GM18520 (cell line): ENCODE data around the gene L3MBTL4.

Experiments
- ATAC-seq: cut with Tn5 transposase; IDR thresholded peaks from one replicate; pipeline ENCODE4 v1.9.1; 2021; ENCODE audit not compliant: unreplicated experiment

L3MBTL4 gene

DNA sequence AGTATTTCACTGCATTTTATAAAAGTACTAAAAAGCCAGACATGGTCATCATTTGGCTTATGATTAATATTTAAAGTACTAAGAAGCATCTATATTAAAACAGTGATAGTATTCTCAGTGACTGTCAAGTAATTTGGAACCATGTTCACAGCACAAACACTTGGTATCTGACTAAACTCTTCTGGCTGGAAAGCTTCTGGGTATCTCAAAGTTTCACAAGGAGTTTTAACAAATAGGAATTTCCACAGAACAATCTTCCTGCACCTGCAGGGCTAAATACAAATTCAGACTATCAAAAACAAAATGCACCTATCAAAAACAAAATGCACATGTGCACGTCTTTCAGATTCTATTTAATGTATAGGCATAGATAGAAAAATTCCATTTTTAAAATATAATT is 158.8 kb downstream of the L3MBTL4 start:
- ATAC-seq: no peak

GRCh38 chr18:6255116-6255705 is 159.5 kb downstream of the L3MBTL4 start:
- no peak for ATAC-seq

- ATAC-seq: no peak
Observed at GRCh38 chr18:6254456-6254855, 160.3 kb downstream of the L3MBTL4 start.

- no peak for ATAC-seq
Observed at GRCh38 chr18:6251084-6251483, 163.6 kb downstream of the L3MBTL4 start.

DNA sequence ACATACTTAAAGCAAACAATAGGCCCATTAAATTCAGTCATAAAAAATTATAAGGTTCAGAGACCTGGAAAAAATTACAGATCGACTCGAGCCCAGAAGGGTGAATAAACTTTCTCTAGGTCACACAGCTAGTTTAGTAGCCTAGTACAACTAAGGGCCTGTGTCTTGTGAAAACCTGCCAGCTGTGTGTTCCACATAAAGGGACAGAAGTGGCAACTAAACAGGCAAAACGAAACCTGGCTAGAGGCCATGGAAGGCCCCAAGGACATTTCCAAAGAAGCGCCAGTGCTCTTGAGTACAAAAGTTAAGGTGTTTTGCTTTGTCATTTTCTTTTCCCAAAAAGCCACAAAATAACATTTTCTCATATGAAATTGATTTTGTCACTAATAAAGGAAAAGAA is 164.9 kb downstream of the L3MBTL4 start:
- no peak for ATAC-seq

- ATAC-seq: peak; percentile 81
Observed at GRCh38 chr18:6249170-6249569, 165.5 kb downstream of the L3MBTL4 start.

DNA sequence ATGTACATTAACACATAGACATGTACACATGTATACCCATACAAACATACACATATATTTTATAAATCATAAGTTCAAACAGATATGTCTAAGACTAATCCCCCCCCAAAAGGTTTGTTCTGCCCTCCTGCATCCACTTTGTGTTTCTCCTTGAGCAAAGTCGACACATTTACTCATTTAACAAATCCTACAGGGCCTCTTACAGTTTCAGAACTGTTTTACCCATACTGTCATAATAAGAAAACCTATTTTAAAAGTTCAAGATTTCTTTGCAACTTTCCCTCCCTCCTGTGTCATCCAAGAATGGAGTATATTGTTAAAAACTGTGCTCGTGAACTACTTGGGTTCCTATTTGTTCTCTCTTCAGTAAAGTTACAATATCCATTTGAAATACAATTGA is 166.7 kb downstream of the L3MBTL4 start:
- no peak for ATAC-seq

DNA sequence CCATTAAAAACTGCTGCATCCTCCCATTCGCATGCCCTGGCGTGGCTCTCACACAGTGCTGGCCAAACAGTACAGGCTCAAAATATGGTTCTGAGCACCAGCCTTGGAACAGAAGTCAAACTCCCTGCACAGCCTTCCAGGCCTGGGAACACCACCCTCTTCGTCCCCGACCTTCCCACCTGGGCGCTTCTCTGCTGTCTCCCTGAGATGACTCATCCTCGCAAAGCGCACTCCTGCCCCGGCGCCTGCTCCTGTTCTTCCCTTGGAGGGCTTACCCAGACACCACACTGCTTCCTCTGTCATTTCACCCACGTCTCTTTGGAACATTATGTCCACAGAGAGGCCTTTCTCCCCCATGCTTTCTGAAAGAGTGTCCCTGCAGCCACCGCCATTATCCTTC is 172.7 kb downstream of the L3MBTL4 start:
- no peak for ATAC-seq

- no peak for ATAC-seq
Observed at GRCh38 chr18:6239716-6240115, 175.0 kb downstream of the L3MBTL4 start.

DNA sequence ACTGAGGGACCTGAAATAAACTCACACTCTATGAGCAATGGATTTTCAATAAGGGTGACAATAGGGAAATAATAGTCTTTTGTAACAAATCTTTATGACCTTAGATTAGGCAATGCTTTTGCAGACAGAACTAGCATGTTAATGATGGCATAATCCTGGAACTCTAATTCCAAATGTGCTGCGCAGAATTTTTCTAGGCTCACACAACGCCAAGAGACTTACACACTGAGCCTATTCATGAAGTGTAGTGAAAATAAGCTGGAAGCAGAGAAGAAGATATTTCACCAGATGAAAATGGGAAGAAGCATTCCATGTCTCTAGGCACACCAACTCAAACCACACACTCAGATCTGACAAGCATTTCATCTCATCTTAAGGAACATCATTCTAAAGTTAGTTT is 178.5 kb downstream of the L3MBTL4 start:
- no peak for ATAC-seq

DNA sequence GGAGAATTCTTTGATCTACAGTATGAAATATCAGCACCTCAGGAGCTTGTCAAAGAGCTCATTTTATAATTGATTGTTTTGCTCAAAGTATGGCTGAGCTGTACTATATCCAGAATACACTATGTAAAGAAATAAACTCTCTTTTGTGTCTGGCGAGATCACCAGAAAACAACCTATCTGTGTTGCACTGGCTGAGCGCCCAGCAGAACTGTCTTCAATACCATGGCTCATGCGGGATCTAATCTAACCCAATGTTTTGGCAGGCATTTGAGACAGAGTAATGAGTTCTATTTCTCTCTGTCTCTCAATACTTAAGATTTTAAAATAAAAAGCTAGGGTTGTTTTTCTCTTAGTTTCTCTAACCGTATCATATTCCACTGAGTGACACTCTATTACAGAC is 192.4 kb downstream of the L3MBTL4 start:
- ATAC-seq: no peak

DNA sequence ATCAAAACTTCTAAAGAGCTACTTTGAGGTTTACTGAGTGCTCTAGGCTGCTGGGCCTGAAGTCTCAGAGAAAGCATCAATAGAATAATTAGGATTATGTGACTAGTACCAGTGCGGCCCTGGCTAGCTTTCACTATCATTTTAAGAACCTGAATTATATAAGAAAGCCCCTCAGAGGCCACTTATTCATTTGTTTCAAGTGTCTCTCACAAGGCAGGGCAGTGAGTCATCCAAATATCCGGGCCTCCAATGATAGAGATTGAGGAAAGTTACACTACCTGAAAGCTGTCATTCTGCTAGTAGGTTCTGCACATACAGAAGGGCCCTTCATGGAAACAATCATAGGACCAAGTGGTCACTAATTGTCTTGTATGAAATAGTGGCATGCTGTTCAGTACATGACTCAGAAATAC is 193.1 kb downstream of the L3MBTL4 start:
- peak; percentile 53 for ATAC-seq

DNA sequence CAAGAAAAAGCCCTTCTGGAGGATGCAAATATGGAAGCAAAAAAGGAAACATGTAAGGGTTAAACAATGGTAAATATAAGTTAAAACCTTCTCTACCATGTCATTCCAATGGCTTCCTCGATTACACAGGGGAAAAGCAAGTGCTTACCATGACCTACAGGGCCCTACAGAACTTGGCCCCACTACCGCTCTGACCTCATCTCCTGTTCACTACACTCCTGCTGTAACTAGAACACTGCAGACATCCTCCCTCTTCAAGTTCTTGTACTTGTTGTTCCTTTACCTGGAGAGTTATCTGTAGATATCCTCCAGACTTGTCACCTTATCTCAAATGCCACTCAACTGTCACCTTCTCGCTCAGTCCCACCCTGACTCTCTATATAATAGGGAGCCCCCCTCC is 194.6 kb downstream of the L3MBTL4 start:
- no peak for ATAC-seq

GRCh38 chr18:6219116-6219717 is 195.5 kb downstream of the L3MBTL4 start:
- no peak for ATAC-seq

GRCh38 chr18:6215888-6216287 is 198.8 kb downstream of the L3MBTL4 start:
- ATAC-seq: no peak

- ATAC-seq: no peak
Observed at GRCh38 chr18:6211174-6211504, 203.6 kb downstream of the L3MBTL4 start.

DNA sequence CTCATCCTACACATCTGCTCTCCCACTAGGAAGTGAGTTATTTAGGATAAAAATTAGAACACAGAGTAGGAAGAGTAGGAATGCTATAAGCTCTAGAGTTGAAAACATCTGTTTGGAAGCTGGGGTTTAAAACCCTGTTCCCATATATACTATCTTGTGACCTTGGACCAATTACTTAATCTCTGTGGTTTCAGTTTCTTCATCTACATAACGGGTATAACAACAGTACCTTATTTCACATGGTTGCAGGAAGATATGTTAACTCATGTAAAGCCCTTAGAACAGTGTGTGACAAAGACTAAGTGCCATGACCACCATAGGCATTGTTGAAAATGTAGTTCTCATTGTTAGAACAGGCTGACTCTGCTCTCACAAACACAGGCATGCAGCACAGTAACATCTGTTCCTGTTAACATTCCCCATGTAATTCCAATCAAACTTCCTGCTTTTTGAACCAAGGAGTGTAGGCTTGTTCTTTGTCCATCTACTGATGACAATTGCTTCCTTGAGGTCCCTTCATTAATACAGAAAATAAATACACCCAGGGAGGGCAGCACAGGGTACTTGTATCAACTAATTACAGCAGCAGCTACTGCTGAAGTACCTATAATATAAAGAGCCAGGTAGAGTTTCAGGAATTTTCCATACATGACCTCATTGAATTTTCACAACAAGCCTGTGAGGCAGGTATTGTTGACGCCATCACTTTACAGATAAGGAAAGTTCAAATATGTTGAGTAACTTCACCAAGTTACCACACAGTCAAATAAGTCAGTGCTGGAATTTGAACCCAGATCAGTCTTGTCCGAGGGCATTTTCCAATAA is 204.2 kb downstream of the L3MBTL4 start:
- ATAC-seq: no peak

DNA sequence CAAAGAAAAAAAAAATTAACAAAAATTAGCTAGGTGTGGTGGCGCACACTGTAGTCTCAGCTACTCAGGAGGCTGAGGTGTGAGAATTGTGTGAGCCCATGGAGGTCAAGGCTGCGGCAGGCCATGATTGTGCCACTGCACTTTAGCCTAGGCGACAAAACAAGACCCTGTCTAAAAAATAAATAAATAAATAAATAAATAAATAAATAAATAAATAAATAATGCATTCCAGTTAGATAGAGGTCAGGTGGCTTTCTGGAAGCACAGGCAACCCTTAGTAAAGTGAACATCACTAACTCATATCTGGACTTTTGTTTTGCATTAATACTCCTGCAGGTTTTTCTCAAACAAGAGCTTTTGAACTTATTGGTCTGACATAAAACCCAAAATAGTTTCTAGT is 206.8 kb downstream of the L3MBTL4 start:
- no peak for ATAC-seq

DNA sequence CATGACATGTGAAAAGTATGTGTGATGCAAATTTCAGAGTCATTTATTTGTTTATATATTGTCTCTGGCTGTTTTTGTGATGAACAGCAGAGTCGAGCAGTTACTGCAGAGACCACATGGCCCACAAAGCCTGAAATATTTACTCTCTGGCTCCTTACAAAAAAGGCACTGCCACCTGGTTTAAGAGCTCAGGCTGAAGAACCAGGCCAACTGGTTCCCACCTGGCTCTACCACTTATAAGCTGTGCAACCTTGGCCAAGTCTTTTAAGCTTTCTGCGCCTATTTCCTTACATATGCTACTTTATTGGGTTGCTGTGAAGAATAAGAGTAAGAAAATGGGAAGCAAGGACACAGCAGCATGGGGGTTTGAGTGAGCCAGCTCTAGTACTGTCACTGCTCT is 207.6 kb downstream of the L3MBTL4 start:
- no peak for ATAC-seq

GRCh38 chr18:6205706-6206105 is 209.0 kb downstream of the L3MBTL4 start:
- no peak for ATAC-seq

DNA sequence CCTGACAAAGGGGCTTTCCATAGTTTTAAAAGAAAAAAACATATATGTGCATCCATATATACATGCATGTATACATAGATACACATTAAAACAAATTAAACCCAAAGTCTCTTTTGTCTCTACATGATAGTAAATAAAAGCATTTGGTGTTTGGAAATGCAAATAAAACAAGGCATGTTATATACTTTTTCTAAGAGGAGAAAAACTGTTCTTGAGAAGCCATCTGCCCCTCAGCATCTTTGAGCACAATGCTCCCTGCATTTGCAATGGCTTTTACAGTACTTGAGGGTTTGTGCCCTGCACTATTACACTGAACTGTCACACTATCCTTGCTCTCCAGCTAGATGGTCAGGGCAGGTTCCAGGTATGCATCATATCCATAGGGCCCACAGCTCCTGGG is 210.2 kb downstream of the L3MBTL4 start:
- no peak for ATAC-seq

- no peak for ATAC-seq
Observed at GRCh38 chr18:6203791-6204190, 210.9 kb downstream of the L3MBTL4 start.
